HEK293T (cell line): Measurements from ENCODE around the gene DUSP12.

ENCODE experiments used
- CTCF ChIA-PET: fragments of 350-600 bp; formaldehyde crosslinking; extraction: SDS; loops from one replicate; lab custom pipeline; 2021; ENCODE audit warnings: antibody characterized with exemption, inconsistent platforms; lab: Yijun Ruan, JAX
- POLR2A ChIA-PET: fragments of 350-600 bp; formaldehyde crosslinking; extraction: SDS; loops from one replicate; lab custom pipeline; 2020; ENCODE audit warnings: antibody characterized with exemption, inconsistent platforms; lab: Yijun Ruan, JAX
- DNase-seq: peaks from one replicate; pipeline ENCODE4 v3.0.0; 2012; ENCODE audit warnings: mixed read lengths; ENCODE audit errors: extremely low spot score
- ARNT ChIP-seq: fragments of 450-650 bp; IDR thresholded peaks from 2 replicates; pipeline ENCODE4 v1.6.1; 2017; ENCODE audit warnings: mild to moderate bottlenecking
- BHLHE40 ChIP-seq: fragments of 450-650 bp; IDR thresholded peaks from 2 replicates; pipeline ENCODE4 v1.6.1; 2016; ENCODE audit warnings: mild to moderate bottlenecking, moderate library complexity, borderline replicate concordance
- CTBP1 ChIP-seq: fragments of 450-650 bp; IDR thresholded peaks from 2 replicates; pipeline ENCODE4 v1.6.1; 2016; ENCODE audit warnings: borderline replicate concordance
- ELF4 ChIP-seq: fragments of 450-650 bp; IDR thresholded peaks from 2 replicates; pipeline ENCODE4 v1.6.1; 2017; ENCODE audit warnings: antibody characterized with exemption
- FOXA1 ChIP-seq: fragments of 450-650 bp; IDR thresholded peaks from 2 replicates; pipeline ENCODE4 v1.6.1; 2016; ENCODE audit warnings: mild to moderate bottlenecking
- FOXK2 ChIP-seq: fragments of 450-650 bp; IDR thresholded peaks from 2 replicates; pipeline ENCODE4 v1.6.1; 2016; ENCODE audit warnings: mild to moderate bottlenecking
- FOXM1 ChIP-seq: fragments of 450-650 bp; IDR thresholded peaks from 2 replicates; pipeline ENCODE4 v1.6.1; 2017; ENCODE audit warnings: mild to moderate bottlenecking, borderline replicate concordance
- HDGF ChIP-seq: fragments of 450-650 bp; IDR thresholded peaks from 2 replicates; pipeline ENCODE4 v1.6.1; 2017; ENCODE audit warnings: antibody characterized with exemption, borderline replicate concordance
- L3MBTL2 ChIP-seq: fragments of 450-650 bp; conservative IDR thresholded peaks from 2 replicates; pipeline ENCODE4 v1.6.1; 2016; ENCODE audit warnings: mild to moderate bottlenecking
- LEF1 ChIP-seq: fragments of 450-650 bp; IDR thresholded peaks from 2 replicates; pipeline ENCODE4 v1.6.1; 2017; ENCODE audit warnings: mild to moderate bottlenecking, borderline replicate concordance
- NFRKB ChIP-seq: fragments of 450-650 bp; IDR thresholded peaks from 2 replicates; pipeline ENCODE4 v1.6.1; 2016; ENCODE audit warnings: mild to moderate bottlenecking, moderate library complexity
- PKNOX1 ChIP-seq: fragments of 450-650 bp; IDR thresholded peaks from 2 replicates; pipeline ENCODE4 v1.6.1; 2016
- SP1 ChIP-seq: fragments of 450-650 bp; IDR thresholded peaks from 2 replicates; pipeline ENCODE4 v1.6.1; 2017
- SUZ12 ChIP-seq: fragments of 450-650 bp; IDR thresholded peaks from 2 replicates; pipeline ENCODE4 v1.6.1; 2016; ENCODE audit warnings: mild to moderate bottlenecking
- TARDBP ChIP-seq: fragments of 450-650 bp; IDR thresholded peaks from 2 replicates; pipeline ENCODE4 v1.6.1; 2016
- ZNF384 ChIP-seq: fragments of 450-650 bp; IDR thresholded peaks from 2 replicates; pipeline ENCODE4 v1.6.1; 2016

The DUSP12 gene

GRCh38 chr1:161725908-161726472, 23.6 kb upstream of the DUSP12 start:
- ChIA-PET CTCF (interaction anchor here (0.6 to 1.7 kb wide), 5 partner anchors 9 to 239 kb away, joined by 3 to 8 read pairs (median 3); no protein-coding TSS in a partner anchor), POLR2A (interaction anchor here (1.0 to 2.4 kb wide), 4 partner anchors 12 to 41 kb away, joined by 3 to 20 read pairs (median 8); partner anchors contain the start of genes ATF6 and DUSP12)
- TF ChIP-seq ZNF384, result no peak
- TF ChIP-seq FOXM1, result no peak
- no peak for TF ChIP-seq TARDBP
- no peak; the same call in 1 of the 2 replicates for TF ChIP-seq HDGF
- TF ChIP-seq CTBP1, result no peak
- TF ChIP-seq SUZ12, result no peak
- TF ChIP-seq LEF1, result no peak
- no peak for TF ChIP-seq SP1
- no peak for TF ChIP-seq NFRKB
- TF ChIP-seq FOXK2, result no peak
- no peak for TF ChIP-seq ELF4
- peak; percentile 66 for DNase-seq

GRCh38 chr1:161726473-161727255, 22.9 kb upstream of the DUSP12 start:
- DNase-seq, result peak; percentile 85
- TF ChIP-seq NFRKB (no peak), L3MBTL2 (peak; percentile 67), TARDBP (peak; percentile 40; the same call in 1 of the 2 replicates), ELF4 (peak; percentile 60; the same call in 1 of the 2 replicates)
- POLR2A ChIA-PET, result interaction anchor here (0.7 to 2.4 kb wide), 7 partner anchors 12 to 177 kb away, joined by 3 to 20 read pairs (median 4); partner anchors contain the start of genes ATF6, DUSP12 and FCGR3A
- CTCF ChIA-PET, result interaction anchor here (1.0 to 1.7 kb wide), 5 partner anchors 11 to 239 kb away, joined by 3 to 8 read pairs (median 4); no protein-coding TSS in a partner anchor

- ChIA-PET POLR2A (interaction anchor here (0.7 to 2.4 kb wide), 6 partner anchors 11 to 178 kb away, joined by 3 to 20 read pairs (median 4); partner anchors contain the start of genes ATF6, DUSP12 and FCGR3A), CTCF (interaction anchor here (1.0 to 1.7 kb wide), 4 partner anchors 10 to 240 kb away, joined by 3 to 8 read pairs (median 4); no protein-coding TSS in a partner anchor)
- DNase-seq, result no peak
- no peak for TF ChIP-seq CTBP1
- peak; percentile 74 for TF ChIP-seq L3MBTL2
- no peak for TF ChIP-seq NFRKB
These were observed 22.2 kb upstream of the DUSP12 start for GRCh38 chr1:161727256-161727924.

GRCh38 chr1:161728376-161729226, 21.0 kb upstream of the DUSP12 start:
- ChIA-PET CTCF (interaction anchor here (1.6 kb wide), 1 partner anchor 10 kb away, joined by 3 read pairs; no protein-coding TSS in a partner anchor), POLR2A (interaction anchor here (0.7 kb wide), 1 partner anchor 21 kb away, joined by 3 read pairs; the partner anchor contains the start of gene DUSP12)
- TF ChIP-seq LEF1 (no peak), FOXM1 (no peak), SUZ12 (no peak), TARDBP (no peak), BHLHE40 (no peak), FOXA1 (no peak), ARNT (no peak)
- DNase-seq, result no peak

- ChIA-PET POLR2A (no interaction called here), CTCF (no interaction called here)
- TF ChIP-seq L3MBTL2 (no peak), NFRKB (no peak), HDGF (no peak), PKNOX1 (no peak), SUZ12 (no peak), ELF4 (no peak), SP1 (no peak), LEF1 (no peak), ARNT (no peak), FOXA1 (no peak), FOXM1 (no peak)
- DNase-seq, result no peak
These were observed 19.5 kb upstream of the DUSP12 start for GRCh38 chr1:161730050-161730564.

- ChIA-PET POLR2A (no interaction called here), CTCF (no interaction called here)
- TF ChIP-seq SUZ12 (no peak), HDGF (no peak), ARNT (no peak), ELF4 (no peak), BHLHE40 (no peak), PKNOX1 (no peak), FOXA1 (no peak), TARDBP (no peak), LEF1 (no peak), NFRKB (no peak), ZNF384 (no peak), FOXM1 (no peak), CTBP1 (no peak), SP1 (no peak), L3MBTL2 (no peak), FOXK2 (no peak)
- DNase-seq, result no peak
These were observed 18.3 kb upstream of the DUSP12 start for GRCh38 chr1:161731241-161731640.
